Caco-2 (cell line): ENCODE data around the gene MAMLD1. TPM values are rescaled to one million over a fixed set of nuclear protein-coding genes. Genes with fewer than 3 reads are reported as not detected.

ENCODE experiments used
- BruUV-seq: library from RNA; stranded (reverse); fragments of 400-500 nt; replicated peaks from 2 replicates; lab custom pipeline; 2021; lab: Mats Ljungman, UMichigan
- CTCF ChIA-PET: fragments of 300-600 bp; sonication (Branson Sonifier 250); formaldehyde crosslinking; loops from one replicate; lab custom pipeline; 2022; ENCODE audit warnings: antibody characterized with exemption; lab: Charles Lee
- POLR2A ChIA-PET: fragments of 300-600 bp; sonication (Branson Sonifier 250); formaldehyde crosslinking; loops from one replicate; lab custom pipeline; 2022; ENCODE audit warnings: antibody characterized with exemption; lab: Charles Lee
- DNase-seq, 2 experiments: peaks; one replicate each; pipeline versions ENCODE4 v3.0.0 to v3.0.0-alpha.2; 2020 to 2022
- H3K27me3 ChIP-seq: replicated peaks from 2 replicates; pipeline ENCODE4 v1.6.0; 2011; ENCODE audit warnings: low read length; ENCODE audit not compliant: control insufficient read depth, insufficient read depth
- H3K36me3 ChIP-seq: 2 replicates; pipeline ENCODE4 v1.5.1; 2011; ENCODE audit warnings: low read length; ENCODE audit not compliant: control insufficient read depth, insufficient read depth
- H3K4me1 ChIP-seq: fragments of 250-450 bp; sonication (Bioruptor Pico); 2 replicates; pipeline ENCODE4 v1.5.1; 2020; ENCODE audit warnings: mild to moderate bottlenecking
- H3K4me3 ChIP-seq: 2 replicates; pipeline ENCODE4 v1.5.1; 2011; ENCODE audit warnings: low read depth, mild to moderate bottlenecking, control low read depth, low read length
- H3K9me3 ChIP-seq: fragments of 250-450 bp; sonication (Bioruptor Pico); 2 replicates; pipeline ENCODE4 v1.5.1; 2020; ENCODE audit warnings: mild to moderate bottlenecking, moderate library complexity
- H3K27ac Mint-ChIP-seq: one replicate; pipeline ENCODE4 v1.8.0; 2022; ENCODE audit warnings: mixed read lengths; ENCODE audit not compliant: unreplicated experiment
- H3K27me3 Mint-ChIP-seq: one replicate; pipeline ENCODE4 v1.8.0; 2022; ENCODE audit warnings: mixed read lengths; ENCODE audit not compliant: insufficient read depth, unreplicated experiment
- H3K36me3 Mint-ChIP-seq: one replicate; pipeline ENCODE4 v1.8.0; 2022; ENCODE audit warnings: mild to moderate bottlenecking, mixed read lengths; ENCODE audit not compliant: insufficient read depth, unreplicated experiment
- H3K4me1 Mint-ChIP-seq: one replicate; pipeline ENCODE4 v1.8.0; 2022; ENCODE audit warnings: low read depth, mixed read lengths; ENCODE audit not compliant: unreplicated experiment
- H3K4me3 Mint-ChIP-seq: one replicate; pipeline ENCODE4 v1.8.0; 2022; ENCODE audit warnings: mild to moderate bottlenecking, moderate library complexity, mixed read lengths; ENCODE audit not compliant: unreplicated experiment
- H3K9me3 Mint-ChIP-seq: one replicate; pipeline ENCODE4 v1.8.0; 2022; ENCODE audit warnings: mixed read lengths; ENCODE audit not compliant: unreplicated experiment
- CTCF ChIP-seq, 2 experiments: fragments of 200-600 bp in 1 of 2; IDR thresholded peaks; 1 replicate in 1 of 2; 2 replicates in 1 of 2; pipeline versions ENCODE4 v1.5.1 to v1.8.0; 2011 to 2022; ENCODE audit warnings: antibody characterized with exemption in 1 of 2, control low read depth in 1 of 2, inconsistent platforms in 1 of 2, low read depth in 1 of 2, low read length in 1 of 2, mild to moderate bottlenecking in 1 of 2, moderate library complexity in 1 of 2; ENCODE audit not compliant: insufficient read depth in 1 of 2, severe bottlenecking in 1 of 2, unreplicated experiment in 1 of 2
- intact Hi-C: fragments of 100-400 bp; cut with micrococcal nuclease; formaldehyde crosslinking; loops from one replicate; pipeline ENCODE4 v1.10.0; 2022; ENCODE audit not compliant: unreplicated experiment
- total RNA-seq: library from RNA; stranded (reverse); gene quantifications from 2 replicates; pipeline ENCODE4 v1.2.3, GENCODE V29; 2022

The MAMLD1 gene
- total RNA-seq, 1 experiment from 2014 or later, result not detected

GRCh38 chrX:150405576-150405975, 42.5 kb downstream of the MAMLD1 start:
- no peaks in the 10 kb centered on the region for H3K4me1 Mint-ChIP-seq
- H3K9me3 Mint-ChIP-seq, result no peaks in the 10 kb centered on the region
- peak in 1 of 2 experiments; percentile 19 for DNase-seq
- Histone ChIP-seq H3K9me3 (no peaks in the 10 kb centered on the region), H3K4me3 (no peak overlapping the region), H3K27me3 (no peaks in the 10 kb centered on the region), H3K4me1 (no peaks in the 10 kb centered on the region), H3K36me3 (no peaks in the 10 kb centered on the region)
- TF ChIP-seq CTCF (IDR thresholded peaks at IDR 0.05; ENCODE audit: insufficient read depth in 1 of 2, low read depth in 1 of 2, low read length in 1 of 2, severe bottlenecking in 1 of 2, unreplicated experiment in 1 of 2), result peak in 1 of 2 experiments; percentile 29
- H3K36me3 Mint-ChIP-seq, result no peaks in the 10 kb centered on the region
- CTCF ChIA-PET, result no interaction called here
- H3K27ac Mint-ChIP-seq, result no peak overlapping the region
- intact Hi-C loops, result loop anchor here (5.0 kb wide), 1 partner anchor 443 kb away; no protein-coding TSS in a partner anchor
- H3K4me3 Mint-ChIP-seq, result no peak overlapping the region
- POLR2A ChIA-PET, result no interaction called here
- no peaks in the 10 kb centered on the region for H3K27me3 Mint-ChIP-seq
- no TSS peak for BruUV-seq

- H3K4me3 ChIP-seq, result no peak overlapping the region
- no peak for TF ChIP-seq CTCF (IDR thresholded peaks at IDR 0.05; ENCODE audit: insufficient read depth in 1 of 2, low read depth in 1 of 2, low read length in 1 of 2, severe bottlenecking in 1 of 2, unreplicated experiment in 1 of 2)
Observed at GRCh38 chrX:150406596-150406995, 43.5 kb downstream of the MAMLD1 start.

GRCh38 chrX:150408007-150408406, 44.9 kb downstream of the MAMLD1 start:
- no TSS peak for BruUV-seq
- CTCF ChIA-PET, result no interaction called here
- intact Hi-C loops, result loop anchor here (5.0 kb wide), 1 partner anchor 446 kb away; no protein-coding TSS in a partner anchor
- Mint-ChIP-seq H3K27me3 (peaks cover 3% of the 10 kb centered on the region), H3K4me1 (no peaks in the 10 kb centered on the region), H3K4me3 (no peak overlapping the region), H3K27ac (no peak overlapping the region), H3K36me3 (no peaks in the 10 kb centered on the region), H3K9me3 (no peaks in the 10 kb centered on the region)
- Histone ChIP-seq H3K36me3 (no peaks in the 10 kb centered on the region), H3K9me3 (no peaks in the 10 kb centered on the region), H3K4me1 (no peaks in the 10 kb centered on the region), H3K4me3 (no peak overlapping the region), H3K27me3 (no peaks in the 10 kb centered on the region)
- TF ChIP-seq CTCF (IDR thresholded peaks at IDR 0.05; ENCODE audit: insufficient read depth in 1 of 2, low read depth in 1 of 2, low read length in 1 of 2, severe bottlenecking in 1 of 2, unreplicated experiment in 1 of 2), result no peak
- POLR2A ChIA-PET, result no interaction called here
- no peak for DNase-seq

More at GRCh38 chrX:150406596-150406995, 43.5 kb downstream of the MAMLD1 start:
- H3K27me3 Mint-ChIP-seq, result no peaks in the 10 kb centered on the region
- BruUV-seq, result no TSS peak
- H3K4me3 Mint-ChIP-seq, result no peak overlapping the region
- intact Hi-C loops, result loop anchor here (5.0 kb wide), 1 partner anchor 444 kb away; no protein-coding TSS in a partner anchor
- Histone ChIP-seq H3K27me3 (no peaks in the 10 kb centered on the region), H3K9me3 (no peaks in the 10 kb centered on the region), H3K4me1 (no peaks in the 10 kb centered on the region), H3K36me3 (no peaks in the 10 kb centered on the region)
- POLR2A ChIA-PET, result no interaction called here
- no peaks in the 10 kb centered on the region for H3K36me3 Mint-ChIP-seq
- CTCF ChIA-PET, result no interaction called here
- no peaks in the 10 kb centered on the region for H3K4me1 Mint-ChIP-seq
- no peak overlapping the region for H3K27ac Mint-ChIP-seq
- DNase-seq, result no peak
- H3K9me3 Mint-ChIP-seq, result no peaks in the 10 kb centered on the region
